DND-41 (cell line): ENCODE data around the gene MT1E.
A peak's percentile ranks its signal among the peaks of the same experiment; 100 is the strongest.

ENCODE experiments used
- ATAC-seq: fragments of 200-7000 bp; cut with Tn5 transposase; 3 replicates; pipeline ENCODE4 v1.9.1; 2021; ENCODE audit warnings: low read depth; ENCODE audit not compliant: insufficient read depth
- DNase-seq: peaks from one replicate; pipeline ENCODE4 v3.0.0-alpha.2; 2020
- H2AFZ ChIP-seq: 2 replicates; pipeline ENCODE4 v1.6.0; 2012; ENCODE audit warnings: low read depth, low read length
- H3K27ac ChIP-seq: 2 replicates; pipeline ENCODE4 v1.5.1; 2012; ENCODE audit warnings: low read length, inconsistent platforms
- H3K27me3 ChIP-seq: fragments of 200-600 bp; sonication (generic); 2 replicates; pipeline ENCODE4 v1.6.0; 2012; ENCODE audit warnings: low read length, mild to moderate bottlenecking, inconsistent platforms; ENCODE audit not compliant: insufficient read depth, poor library complexity
- H3K36me3 ChIP-seq: 2 replicates; pipeline ENCODE4 v1.5.1; 2012; ENCODE audit warnings: low read length, inconsistent platforms; ENCODE audit not compliant: insufficient read depth
- H3K4me1 ChIP-seq: 2 replicates; pipeline ENCODE4 v1.5.1; 2012; ENCODE audit warnings: mild to moderate bottlenecking, low read length; ENCODE audit not compliant: insufficient read depth
- H3K4me2 ChIP-seq: 2 replicates; pipeline ENCODE4 v1.6.0; 2012; ENCODE audit warnings: mild to moderate bottlenecking, moderate library complexity, low read length, inconsistent platforms; ENCODE audit not compliant: insufficient read depth
- H3K4me3 ChIP-seq, 2 experiments: fragments of 200-600 bp in 1 of 2; shearing (Covaris generic) in 1 of 2; 2 replicates each; pipeline ENCODE4 v1.5.1; 2012 to 2016; ENCODE audit warnings: inconsistent platforms in 2 of 2, low read length in 2 of 2, mild to moderate bottlenecking in 2 of 2, low read depth in 1 of 2, moderate library complexity in 1 of 2
- H3K79me2 ChIP-seq: 2 replicates; pipeline ENCODE4 v1.6.0; 2012; ENCODE audit warnings: low read length, inconsistent platforms; ENCODE audit not compliant: insufficient read depth
- H3K9ac ChIP-seq: 2 replicates; pipeline ENCODE4 v1.6.0; 2012; ENCODE audit warnings: low read depth, mild to moderate bottlenecking, inconsistent platforms, low read length, moderate library complexity
- H3K9me3 ChIP-seq: 2 replicates; pipeline ENCODE4 v1.5.1; 2012; ENCODE audit warnings: low read length, moderate library complexity, mild to moderate bottlenecking, inconsistent platforms; ENCODE audit not compliant: insufficient read depth, severe bottlenecking
- H4K20me1 ChIP-seq: 2 replicates; pipeline ENCODE4 v1.6.0; 2012; ENCODE audit warnings: low read length; ENCODE audit not compliant: insufficient read depth
- EZH2 ChIP-seq: IDR thresholded peaks from 3 replicates; pipeline ENCODE4 v1.6.1; 2012; ENCODE audit warnings: borderline replicate concordance, low read depth, mild to moderate bottlenecking, moderate library complexity, low read length, inconsistent platforms; ENCODE audit not compliant: severe bottlenecking
- TF ChIP-seq, protein P1 (sequence below): IDR thresholded peaks from 2 replicates; pipeline ENCODE4 v1.5.1; 2012; ENCODE audit warnings: borderline replicate concordance, low read length, moderate library complexity, mild to moderate bottlenecking; ENCODE audit not compliant: poor library complexity, severe bottlenecking; ENCODE audit errors: extremely low read depth

The MT1E gene

DNA sequence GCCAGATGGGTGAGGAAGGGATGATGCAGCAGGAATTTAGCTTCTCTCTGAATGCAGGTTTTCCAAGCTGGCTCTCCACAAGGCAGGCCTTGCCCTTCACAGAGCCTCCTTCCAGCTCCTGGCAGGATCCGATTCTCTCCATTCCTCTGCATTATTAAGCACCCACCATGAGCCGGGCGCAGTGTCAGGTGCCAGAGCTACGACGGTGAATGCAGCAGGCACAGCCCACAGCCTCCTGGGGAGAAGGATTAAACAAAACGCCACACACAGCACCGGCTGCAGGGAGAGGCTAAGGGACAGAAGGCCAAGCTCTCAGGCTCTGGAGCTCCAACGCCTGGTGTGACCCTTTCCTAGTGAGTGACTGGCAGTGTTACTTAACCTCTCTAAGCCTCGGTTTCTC is 24.3 kb upstream of the MT1E start:
- no peaks in the 10 kb centered on the region for H3K79me2 ChIP-seq
- H4K20me1 ChIP-seq = no peaks in the 10 kb centered on the region
- H3K36me3 ChIP-seq = no peaks in the 10 kb centered on the region
- H3K4me3 ChIP-seq = no peak overlapping the region
- no peak overlapping the region for H3K4me2 ChIP-seq
- H3K4me1 ChIP-seq = no peaks in the 10 kb centered on the region
- ATAC-seq = no peak
- no peak overlapping the region for H3K9ac ChIP-seq
- DNase-seq = no peak
- no peak overlapping the region for H2AFZ ChIP-seq
- H3K9me3 ChIP-seq = no peaks in the 10 kb centered on the region
- peaks cover 3% of the 10 kb centered on the region for H3K27me3 ChIP-seq
- no peak for TF ChIP-seq EZH2
- TF ChIP-seq, protein P1, sequence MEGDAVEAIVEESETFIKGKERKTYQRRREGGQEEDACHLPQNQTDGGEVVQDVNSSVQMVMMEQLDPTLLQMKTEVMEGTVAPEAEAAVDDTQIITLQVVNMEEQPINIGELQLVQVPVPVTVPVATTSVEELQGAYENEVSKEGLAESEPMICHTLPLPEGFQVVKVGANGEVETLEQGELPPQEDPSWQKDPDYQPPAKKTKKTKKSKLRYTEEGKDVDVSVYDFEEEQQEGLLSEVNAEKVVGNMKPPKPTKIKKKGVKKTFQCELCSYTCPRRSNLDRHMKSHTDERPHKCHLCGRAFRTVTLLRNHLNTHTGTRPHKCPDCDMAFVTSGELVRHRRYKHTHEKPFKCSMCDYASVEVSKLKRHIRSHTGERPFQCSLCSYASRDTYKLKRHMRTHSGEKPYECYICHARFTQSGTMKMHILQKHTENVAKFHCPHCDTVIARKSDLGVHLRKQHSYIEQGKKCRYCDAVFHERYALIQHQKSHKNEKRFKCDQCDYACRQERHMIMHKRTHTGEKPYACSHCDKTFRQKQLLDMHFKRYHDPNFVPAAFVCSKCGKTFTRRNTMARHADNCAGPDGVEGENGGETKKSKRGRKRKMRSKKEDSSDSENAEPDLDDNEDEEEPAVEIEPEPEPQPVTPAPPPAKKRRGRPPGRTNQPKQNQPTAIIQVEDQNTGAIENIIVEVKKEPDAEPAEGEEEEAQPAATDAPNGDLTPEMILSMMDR = no peak
- no peak overlapping the region for H3K27ac ChIP-seq

DNA sequence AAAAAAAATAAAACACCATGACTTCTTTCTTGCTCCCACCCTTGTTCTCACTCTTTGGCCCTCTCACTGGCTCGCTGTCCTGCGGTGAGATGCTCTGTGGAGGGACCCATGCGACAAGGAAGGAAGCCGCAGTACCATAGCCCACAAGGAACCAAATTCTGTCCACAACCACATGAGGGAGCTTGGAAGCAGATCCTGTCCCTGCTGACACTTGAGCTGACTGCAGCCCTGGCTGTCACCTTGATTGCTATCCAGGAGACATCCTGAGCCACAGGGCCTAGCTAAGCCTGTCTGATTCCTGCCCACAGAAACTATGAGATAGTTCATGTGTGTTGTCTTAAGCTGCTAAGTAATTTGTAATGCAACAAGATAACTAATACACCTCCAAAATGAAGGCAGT is 22.0 kb upstream of the MT1E start:
- Histone ChIP-seq H3K4me1 (peaks cover 15% of the 10 kb centered on the region), H3K4me3 (no peak overlapping the region), H3K27ac (no peak overlapping the region), H3K36me3 (no peaks in the 10 kb centered on the region), H2AFZ (no peak overlapping the region), H3K4me2 (no peak overlapping the region), H3K9me3 (no peaks in the 10 kb centered on the region), H3K79me2 (no peaks in the 10 kb centered on the region), H3K9ac (no peak overlapping the region), H3K27me3 (peaks cover 3% of the 10 kb centered on the region), H4K20me1 (no peaks in the 10 kb centered on the region)
- TF ChIP-seq, protein P1 = peak; percentile 47
- TF ChIP-seq EZH2 = no peak
- DNase-seq (peak; percentile 30), ATAC-seq (no peak)

DNA sequence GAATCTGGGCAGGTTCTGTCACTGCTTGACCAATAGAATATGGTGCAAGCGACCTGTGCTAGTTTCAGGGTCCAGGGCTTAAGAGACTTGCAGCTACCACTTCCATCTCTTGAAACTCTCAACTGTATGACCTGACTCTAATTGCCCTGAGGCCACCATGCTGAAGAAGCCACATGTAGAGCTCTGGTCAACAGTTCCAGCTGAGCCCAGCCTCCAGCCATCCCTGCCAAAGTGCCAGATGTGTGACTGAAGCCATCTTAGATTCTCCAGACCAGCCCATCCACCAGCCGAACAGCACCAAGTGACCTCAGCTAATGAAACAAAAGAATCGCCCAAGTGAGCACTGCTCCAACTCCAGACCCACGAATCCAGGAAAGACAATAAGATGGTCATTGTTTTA is 20.6 kb upstream of the MT1E start:
- no peaks in the 10 kb centered on the region for H3K36me3 ChIP-seq
- H3K9ac ChIP-seq = no peak overlapping the region
- H3K4me3 ChIP-seq = no peak overlapping the region
- no peak for DNase-seq
- no peak overlapping the region for H3K4me2 ChIP-seq
- no peak overlapping the region for H3K27ac ChIP-seq
- H3K79me2 ChIP-seq = no peaks in the 10 kb centered on the region
- H3K27me3 ChIP-seq = peaks cover 3% of the 10 kb centered on the region
- no peaks in the 10 kb centered on the region for H3K9me3 ChIP-seq
- H2AFZ ChIP-seq = no peak overlapping the region
- no peaks in the 10 kb centered on the region for H4K20me1 ChIP-seq
- no peak for ATAC-seq
- TF ChIP-seq, protein P1 = no peak
- TF ChIP-seq EZH2 = no peak
- peaks cover 28% of the 10 kb centered on the region for H3K4me1 ChIP-seq

DNA sequence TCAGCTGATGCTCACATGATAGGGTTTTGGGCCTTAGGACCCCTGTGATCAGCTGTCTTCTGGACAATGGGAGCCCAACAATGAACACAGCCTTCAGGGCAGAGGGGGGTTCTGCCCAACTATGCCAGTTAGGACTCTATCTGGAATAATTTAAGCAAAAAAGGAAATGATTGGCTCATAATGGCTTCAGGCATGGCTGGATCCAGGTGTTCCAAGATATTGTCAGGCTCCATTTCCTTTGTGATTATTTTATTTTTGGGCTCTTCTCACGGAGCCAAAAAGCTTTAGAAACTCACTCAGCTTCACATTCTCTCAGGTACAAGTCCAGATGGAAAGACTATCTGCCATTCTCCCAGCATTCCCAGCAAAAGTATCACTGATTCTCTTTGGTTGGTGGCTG is 20.1 kb upstream of the MT1E start:
- no peak overlapping the region for H3K27ac ChIP-seq
- H3K36me3 ChIP-seq = no peaks in the 10 kb centered on the region
- no peak overlapping the region for H3K4me3 ChIP-seq
- H2AFZ ChIP-seq = no peak overlapping the region
- H3K27me3 ChIP-seq = peaks cover 3% of the 10 kb centered on the region
- no peaks in the 10 kb centered on the region for H3K79me2 ChIP-seq
- H3K4me1 ChIP-seq = peaks cover 33% of the 10 kb centered on the region
- H4K20me1 ChIP-seq = no peaks in the 10 kb centered on the region
- H3K9me3 ChIP-seq = no peaks in the 10 kb centered on the region
- H3K9ac ChIP-seq = no peak overlapping the region
- DNase-seq (no peak), ATAC-seq (no peak)
- no peak overlapping the region for H3K4me2 ChIP-seq
- TF ChIP-seq EZH2 = no peak
- TF ChIP-seq, protein P1 = no peak
